NK-92 (cell line): ENCODE measurements around the gene RIN3.

ENCODE experiments used
- DNase-seq: peaks from one replicate; lab custom pipeline; 2025; ENCODE audit not compliant: unreplicated experiment; lab: John Stamatoyannopoulos, UW

RIN3 gene

GRCh38 chr14:92486881-92487280 is 26.7 kb upstream of the RIN3 start:
- DNase-seq = no peak

- DNase-seq = no peak
Observed at GRCh38 chr14:92487513-92488133, 26.0 kb upstream of the RIN3 start.

GRCh38 chr14:92489394-92490238 is 24.0 kb upstream of the RIN3 start:
- DNase-seq = no peak

GRCh38 chr14:92490239-92490959 is 23.2 kb upstream of the RIN3 start:
- DNase-seq = no peak

- no peak for DNase-seq
Observed at GRCh38 chr14:92491782-92492181, 21.8 kb upstream of the RIN3 start.

- DNase-seq = no peak
Observed at GRCh38 chr14:92492258-92492657, 21.3 kb upstream of the RIN3 start.

- no peak for DNase-seq
Observed at GRCh38 chr14:92493024-92493423, 20.6 kb upstream of the RIN3 start.

GRCh38 chr14:92493492-92493891 is 20.1 kb upstream of the RIN3 start:
- DNase-seq = no peak

- no peak for DNase-seq
Observed at GRCh38 chr14:92494512-92494911, 19.1 kb upstream of the RIN3 start.

- no peak for DNase-seq
Observed at GRCh38 chr14:92495027-92495426, 18.6 kb upstream of the RIN3 start.

- no peak for DNase-seq
Observed at GRCh38 chr14:92496191-92496857, 17.3 kb upstream of the RIN3 start.

- DNase-seq = no peak
Observed at GRCh38 chr14:92497391-92497790, 16.2 kb upstream of the RIN3 start.

GRCh38 chr14:92499234-92499633 is 14.3 kb upstream of the RIN3 start:
- DNase-seq = no peak

GRCh38 chr14:92500491-92500941 is 13.1 kb upstream of the RIN3 start:
- no peak for DNase-seq

GRCh38 chr14:92501891-92502351 is 11.7 kb upstream of the RIN3 start:
- DNase-seq = no peak

GRCh38 chr14:92502541-92503286 is 10.9 kb upstream of the RIN3 start:
- DNase-seq = no peak

- no peak for DNase-seq
Observed at GRCh38 chr14:92503756-92504491, 9.7 kb upstream of the RIN3 start.

GRCh38 chr14:92505826-92506225 is 7.8 kb upstream of the RIN3 start:
- DNase-seq = no peak

GRCh38 chr14:92506231-92506630 is 7.3 kb upstream of the RIN3 start:
- no peak for DNase-seq
